Peyer's patch (tissue), 4 donors: Measurements from ENCODE around the gene CAMSAP1.

Experiments
- POLR2A ChIP-seq, 2 donors: fragments of 450-650 bp; IDR thresholded peaks; one replicate each; pipeline ENCODE4 v1.5.1; 2017; ENCODE audit warnings: antibody characterized with exemption in 2 of 2, mild to moderate bottlenecking in 2 of 2, moderate library complexity in 2 of 2
- TF ChIP-seq, protein P1 (sequence below), 6 experiments: fragments of 450-650 bp in 4 of 6; fragments of 200-600 bp in 2 of 6; sonication (generic) in 1 of 6; IDR thresholded peaks; one replicate each; pipeline ENCODE4 v1.5.1; 2017 to 2019; ENCODE audit warnings: antibody characterized with exemption in 6 of 6, mild to moderate bottlenecking in 3 of 6, moderate library complexity in 1 of 6

DNA sequence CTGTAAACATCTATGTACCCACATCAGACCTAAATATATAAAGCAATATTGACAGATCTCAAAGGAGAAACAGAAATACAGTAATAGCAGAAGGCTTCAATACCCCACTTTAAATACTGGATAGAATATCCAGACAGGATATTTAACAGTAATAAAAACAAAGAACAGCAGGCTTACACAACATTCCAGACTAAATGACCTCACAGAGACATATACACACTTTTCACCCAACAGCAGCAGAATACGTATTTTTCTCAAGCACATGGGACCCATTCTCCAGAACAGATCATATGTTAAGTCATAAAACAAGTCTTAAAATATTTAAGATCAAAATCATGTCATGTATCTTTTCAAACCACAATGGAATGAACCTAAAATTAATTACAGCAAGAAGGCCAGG, 76.8 kb downstream of the CAMSAP1 start:
- TF ChIP-seq, protein P1, sequence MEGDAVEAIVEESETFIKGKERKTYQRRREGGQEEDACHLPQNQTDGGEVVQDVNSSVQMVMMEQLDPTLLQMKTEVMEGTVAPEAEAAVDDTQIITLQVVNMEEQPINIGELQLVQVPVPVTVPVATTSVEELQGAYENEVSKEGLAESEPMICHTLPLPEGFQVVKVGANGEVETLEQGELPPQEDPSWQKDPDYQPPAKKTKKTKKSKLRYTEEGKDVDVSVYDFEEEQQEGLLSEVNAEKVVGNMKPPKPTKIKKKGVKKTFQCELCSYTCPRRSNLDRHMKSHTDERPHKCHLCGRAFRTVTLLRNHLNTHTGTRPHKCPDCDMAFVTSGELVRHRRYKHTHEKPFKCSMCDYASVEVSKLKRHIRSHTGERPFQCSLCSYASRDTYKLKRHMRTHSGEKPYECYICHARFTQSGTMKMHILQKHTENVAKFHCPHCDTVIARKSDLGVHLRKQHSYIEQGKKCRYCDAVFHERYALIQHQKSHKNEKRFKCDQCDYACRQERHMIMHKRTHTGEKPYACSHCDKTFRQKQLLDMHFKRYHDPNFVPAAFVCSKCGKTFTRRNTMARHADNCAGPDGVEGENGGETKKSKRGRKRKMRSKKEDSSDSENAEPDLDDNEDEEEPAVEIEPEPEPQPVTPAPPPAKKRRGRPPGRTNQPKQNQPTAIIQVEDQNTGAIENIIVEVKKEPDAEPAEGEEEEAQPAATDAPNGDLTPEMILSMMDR (IDR thresholded peaks at IDR 0.05): no peak
- TF ChIP-seq POLR2A (IDR thresholded peaks at IDR 0.05): no peak
